HEK293T (cell line): ENCODE data around the gene EVA1C.

Source experiments
- BHLHE40 ChIP-seq: fragments of 450-650 bp; IDR thresholded peaks from 2 replicates; pipeline ENCODE4 v1.6.1; 2016; ENCODE audit warnings: mild to moderate bottlenecking, moderate library complexity, borderline replicate concordance
- CTBP1 ChIP-seq: fragments of 450-650 bp; IDR thresholded peaks from 2 replicates; pipeline ENCODE4 v1.6.1; 2016; ENCODE audit warnings: borderline replicate concordance
- ELF4 ChIP-seq: fragments of 450-650 bp; IDR thresholded peaks from 2 replicates; pipeline ENCODE4 v1.6.1; 2017; ENCODE audit warnings: antibody characterized with exemption
- FOXA1 ChIP-seq: fragments of 450-650 bp; IDR thresholded peaks from 2 replicates; pipeline ENCODE4 v1.6.1; 2016; ENCODE audit warnings: mild to moderate bottlenecking
- FOXK2 ChIP-seq: fragments of 450-650 bp; IDR thresholded peaks from 2 replicates; pipeline ENCODE4 v1.6.1; 2016; ENCODE audit warnings: mild to moderate bottlenecking
- FOXM1 ChIP-seq: fragments of 450-650 bp; IDR thresholded peaks from 2 replicates; pipeline ENCODE4 v1.6.1; 2017; ENCODE audit warnings: mild to moderate bottlenecking, borderline replicate concordance
- HDGF ChIP-seq: fragments of 450-650 bp; IDR thresholded peaks from 2 replicates; pipeline ENCODE4 v1.6.1; 2017; ENCODE audit warnings: antibody characterized with exemption, borderline replicate concordance
- LEF1 ChIP-seq: fragments of 450-650 bp; IDR thresholded peaks from 2 replicates; pipeline ENCODE4 v1.6.1; 2017; ENCODE audit warnings: mild to moderate bottlenecking, borderline replicate concordance
- NFRKB ChIP-seq: fragments of 450-650 bp; IDR thresholded peaks from 2 replicates; pipeline ENCODE4 v1.6.1; 2016; ENCODE audit warnings: mild to moderate bottlenecking, moderate library complexity
- PKNOX1 ChIP-seq: fragments of 450-650 bp; IDR thresholded peaks from 2 replicates; pipeline ENCODE4 v1.6.1; 2016
- SP1 ChIP-seq: fragments of 450-650 bp; IDR thresholded peaks from 2 replicates; pipeline ENCODE4 v1.6.1; 2017
- SUZ12 ChIP-seq: fragments of 450-650 bp; IDR thresholded peaks from 2 replicates; pipeline ENCODE4 v1.6.1; 2016; ENCODE audit warnings: mild to moderate bottlenecking
- TARDBP ChIP-seq: fragments of 450-650 bp; IDR thresholded peaks from 2 replicates; pipeline ENCODE4 v1.6.1; 2016
- ZNF384 ChIP-seq: fragments of 450-650 bp; IDR thresholded peaks from 2 replicates; pipeline ENCODE4 v1.6.1; 2016

DNA sequence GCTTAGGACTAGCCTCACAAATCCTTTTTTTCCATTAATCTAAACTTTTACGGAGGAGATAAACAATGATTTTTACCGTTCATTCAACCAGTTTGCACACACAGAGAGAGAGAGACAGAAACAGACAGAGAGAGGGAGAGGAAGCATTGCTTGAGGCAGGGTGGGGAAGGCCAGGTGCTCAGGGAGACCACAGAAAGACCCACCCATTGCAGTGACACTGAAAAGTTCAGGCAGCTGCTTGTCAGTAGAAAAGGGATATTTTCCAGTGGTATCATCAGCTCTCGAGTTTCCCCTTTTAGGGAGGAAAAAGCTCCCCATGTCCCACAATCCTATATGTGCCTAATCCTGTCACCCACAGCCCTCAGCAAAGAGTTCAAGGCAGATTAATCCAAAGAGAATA, 145.6 kb downstream of the EVA1C start:
- TF ChIP-seq ELF4 (no peak), LEF1 (no peak), NFRKB (no peak), FOXK2 (no peak), BHLHE40 (no peak), SP1 (no peak), FOXM1 (no peak), FOXA1 (no peak), CTBP1 (no peak), PKNOX1 (no peak), SUZ12 (no peak), ZNF384 (no peak), HDGF (no peak), TARDBP (no peak)
